GM12801 (cell line): ENCODE data around the gene TPK1.

Experiments
- CTCF ChIP-seq: IDR thresholded peaks from one replicate; pipeline ENCODE4 v1.5.1; 2011; ENCODE audit warnings: control low read depth; ENCODE audit not compliant: insufficient read length; ENCODE audit errors: extremely low read depth

Gene TPK1

GRCh38 chr7:144786079-144786478, 49.8 kb downstream of the TPK1 start:
- no peak for TF ChIP-seq CTCF

- no peak for TF ChIP-seq CTCF
These were observed 50.3 kb downstream of the TPK1 start for GRCh38 chr7:144785521-144785920.

- TF ChIP-seq CTCF: no peak
These were observed 50.9 kb downstream of the TPK1 start for GRCh38 chr7:144784943-144785342.

GRCh38 chr7:144784441-144784840, 51.4 kb downstream of the TPK1 start:
- TF ChIP-seq CTCF: no peak

- TF ChIP-seq CTCF: no peak
These were observed 53.0 kb downstream of the TPK1 start for GRCh38 chr7:144782883-144783282.

- no peak for TF ChIP-seq CTCF
These were observed 55.7 kb downstream of the TPK1 start for GRCh38 chr7:144780071-144780608.

- TF ChIP-seq CTCF: no peak
These were observed 58.6 kb downstream of the TPK1 start for GRCh38 chr7:144777005-144777839.
